ENCODE results near the gene DPY19L3.

DNA sequence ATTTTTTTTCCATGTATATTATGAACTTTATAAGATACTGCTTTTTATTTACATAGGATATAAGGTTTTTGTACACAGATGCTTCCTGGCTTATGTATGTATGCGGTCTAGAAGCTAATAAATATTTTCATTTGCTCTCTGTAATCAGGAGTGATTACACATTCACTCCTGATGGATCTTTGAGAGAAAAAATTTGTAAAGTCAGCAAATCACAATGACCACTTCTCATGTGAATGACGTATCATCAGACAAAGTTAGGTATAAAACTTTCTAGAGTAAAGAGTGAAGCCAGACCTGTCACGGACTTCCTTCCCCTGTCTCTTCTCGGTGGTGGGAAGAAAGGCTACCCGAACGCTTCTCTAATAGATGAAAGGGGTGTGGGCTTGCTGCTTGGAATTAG, 31.1 kb downstream of the DPY19L3 start:
- TF ChIP-seq, protein P1, sequence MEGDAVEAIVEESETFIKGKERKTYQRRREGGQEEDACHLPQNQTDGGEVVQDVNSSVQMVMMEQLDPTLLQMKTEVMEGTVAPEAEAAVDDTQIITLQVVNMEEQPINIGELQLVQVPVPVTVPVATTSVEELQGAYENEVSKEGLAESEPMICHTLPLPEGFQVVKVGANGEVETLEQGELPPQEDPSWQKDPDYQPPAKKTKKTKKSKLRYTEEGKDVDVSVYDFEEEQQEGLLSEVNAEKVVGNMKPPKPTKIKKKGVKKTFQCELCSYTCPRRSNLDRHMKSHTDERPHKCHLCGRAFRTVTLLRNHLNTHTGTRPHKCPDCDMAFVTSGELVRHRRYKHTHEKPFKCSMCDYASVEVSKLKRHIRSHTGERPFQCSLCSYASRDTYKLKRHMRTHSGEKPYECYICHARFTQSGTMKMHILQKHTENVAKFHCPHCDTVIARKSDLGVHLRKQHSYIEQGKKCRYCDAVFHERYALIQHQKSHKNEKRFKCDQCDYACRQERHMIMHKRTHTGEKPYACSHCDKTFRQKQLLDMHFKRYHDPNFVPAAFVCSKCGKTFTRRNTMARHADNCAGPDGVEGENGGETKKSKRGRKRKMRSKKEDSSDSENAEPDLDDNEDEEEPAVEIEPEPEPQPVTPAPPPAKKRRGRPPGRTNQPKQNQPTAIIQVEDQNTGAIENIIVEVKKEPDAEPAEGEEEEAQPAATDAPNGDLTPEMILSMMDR (IDR thresholded peaks at IDR 0.05): no peak
- TF ChIP-seq POLR2A (IDR thresholded peaks at IDR 0.05) (no peak), EP300 (IDR thresholded peaks at IDR 0.05) (no peak), POLR2AphosphoS5 (IDR thresholded peaks at IDR 0.05) (no peak)
